Measurements from ENCODE around the gene HTT.

The HTT gene

GRCh38 chr4:3253808-3254207 is 179.3 kb downstream of the HTT start:
- no peak for DNase-seq

DNA sequence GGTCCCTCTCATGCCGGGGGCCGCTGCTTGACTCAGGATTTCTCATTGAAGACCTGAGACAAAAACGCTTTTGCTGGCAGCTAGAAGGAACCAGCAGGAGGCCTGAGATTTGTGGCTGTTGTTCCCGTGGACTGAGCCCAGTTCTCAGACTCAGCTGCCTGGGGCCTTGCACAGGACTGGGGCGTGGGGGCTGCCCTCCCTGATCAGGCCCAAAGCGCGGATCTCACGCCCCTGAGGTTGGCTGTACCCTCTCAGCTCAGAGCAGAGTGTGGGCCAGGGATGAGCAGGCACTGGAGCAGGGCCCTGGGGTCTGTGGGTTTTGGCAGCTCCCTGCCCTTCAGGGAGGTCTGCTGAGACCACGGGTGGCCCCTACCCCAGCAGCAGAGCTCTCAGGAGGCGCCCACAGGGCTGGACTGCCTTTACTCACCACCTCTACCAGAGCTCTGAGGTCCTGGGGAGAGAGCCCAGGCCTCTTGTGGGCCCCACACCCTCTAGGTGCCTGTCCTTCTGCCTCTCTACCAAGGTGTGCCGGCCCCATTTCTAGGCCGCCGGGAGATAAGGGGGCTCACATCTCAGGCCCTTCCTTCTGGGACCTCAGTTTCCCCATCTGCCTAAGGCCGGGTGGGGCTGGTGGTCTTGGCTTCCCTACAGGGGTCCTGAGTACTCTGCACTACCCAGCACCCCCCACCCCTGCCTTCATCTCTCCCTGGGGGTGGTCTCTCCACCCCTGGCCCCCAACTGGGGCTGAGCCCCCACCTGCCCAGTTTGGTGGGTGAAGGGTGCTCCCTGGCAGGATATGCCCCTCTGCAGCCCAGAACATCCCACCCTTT is 180.0 kb downstream of the HTT start:
- DNase-seq, result no peak

- DNase-seq, result no peak
Measured at GRCh38 chr4:3255611-3256186, 181.2 kb downstream of the HTT start.

DNA sequence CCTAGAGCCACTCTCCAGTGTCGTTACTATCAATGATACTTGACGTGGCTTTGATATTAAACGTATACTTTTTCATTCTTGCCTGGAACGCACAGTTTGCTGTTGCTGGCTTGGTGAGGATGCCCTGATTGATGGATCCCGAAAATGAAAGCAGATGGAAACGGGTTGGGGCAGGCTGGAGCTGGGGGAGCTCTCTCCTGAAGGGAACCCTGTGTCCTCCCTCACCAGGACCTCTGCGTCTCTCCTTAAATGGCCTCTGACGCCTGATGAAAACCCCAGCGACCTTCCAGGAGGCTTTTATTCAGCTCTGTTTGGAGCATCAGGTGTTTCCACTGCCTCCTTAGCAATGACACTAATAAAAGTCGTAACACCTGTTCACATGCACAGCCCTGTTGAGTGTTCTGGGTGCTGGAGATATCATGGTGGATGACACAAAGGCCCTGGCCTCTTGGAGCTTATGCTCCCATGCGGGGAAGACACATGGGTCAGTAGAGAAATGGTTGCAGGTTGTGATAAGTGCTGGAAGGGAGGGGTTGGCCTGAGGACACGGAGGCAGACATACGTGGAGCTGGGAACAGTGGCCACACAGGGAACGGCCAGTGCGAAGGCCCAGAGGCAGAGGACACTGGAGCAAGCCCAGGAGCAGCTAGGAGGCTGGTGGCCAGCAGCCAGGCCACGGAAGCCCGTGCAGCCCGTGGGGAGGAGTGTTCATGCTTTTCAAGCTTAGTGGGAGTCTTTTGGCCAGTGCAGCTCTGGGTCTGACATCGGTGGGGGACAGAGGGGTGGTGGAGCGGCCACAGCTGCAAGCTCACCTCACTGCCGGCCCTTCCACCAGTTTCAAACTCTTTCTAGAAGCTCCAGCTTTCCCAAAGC is 182.0 kb downstream of the HTT start:
- no peak for DNase-seq

- DNase-seq, result no peak
Measured at GRCh38 chr4:3257103-3257555, 182.6 kb downstream of the HTT start.

- DNase-seq, result no peak
Measured at GRCh38 chr4:3257556-3258482, 183.3 kb downstream of the HTT start.

DNA sequence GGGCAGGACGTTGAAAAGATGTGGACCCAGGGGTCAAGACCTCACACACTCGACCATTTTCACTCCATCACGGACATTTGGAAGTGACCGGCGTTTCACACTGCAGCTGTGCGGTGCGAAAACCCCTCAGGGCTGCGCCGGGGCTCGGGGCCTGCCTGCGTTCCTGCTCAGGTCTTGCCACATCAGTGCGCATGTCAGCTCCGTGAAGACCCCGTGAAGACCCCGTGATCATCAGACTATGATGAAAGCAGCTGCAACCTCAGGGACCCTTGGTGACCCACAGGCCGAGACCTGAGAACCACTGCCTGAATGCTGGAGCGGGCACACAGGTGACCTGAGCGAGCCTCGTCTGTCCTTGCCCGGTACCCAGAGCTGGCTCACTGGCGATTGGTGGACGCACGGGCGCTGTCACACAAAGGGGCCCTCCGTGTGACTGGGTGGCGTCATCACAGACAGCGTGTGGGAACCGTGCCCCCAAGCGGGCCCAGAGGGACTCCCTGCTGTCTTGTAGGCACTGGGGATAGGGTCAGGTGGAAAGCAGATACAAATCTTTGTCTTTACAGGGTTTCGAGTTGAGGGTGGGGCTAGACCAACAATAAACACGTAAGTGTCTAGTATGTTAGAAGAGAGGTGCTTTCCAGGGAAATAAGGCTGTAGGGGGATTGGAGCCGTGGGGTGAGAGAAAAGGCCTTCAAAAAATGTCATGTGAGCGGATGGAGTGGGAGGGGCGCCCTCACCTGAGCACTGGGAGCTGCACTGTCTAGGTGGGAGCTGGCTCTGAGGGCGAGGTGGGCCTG is 187.1 kb downstream of the HTT start:
- no peak for DNase-seq

- no peak for DNase-seq
Measured at GRCh38 chr4:3262208-3263052, 187.9 kb downstream of the HTT start.

- DNase-seq, result no peak
Measured at GRCh38 chr4:3263053-3263875, 188.8 kb downstream of the HTT start.

DNA sequence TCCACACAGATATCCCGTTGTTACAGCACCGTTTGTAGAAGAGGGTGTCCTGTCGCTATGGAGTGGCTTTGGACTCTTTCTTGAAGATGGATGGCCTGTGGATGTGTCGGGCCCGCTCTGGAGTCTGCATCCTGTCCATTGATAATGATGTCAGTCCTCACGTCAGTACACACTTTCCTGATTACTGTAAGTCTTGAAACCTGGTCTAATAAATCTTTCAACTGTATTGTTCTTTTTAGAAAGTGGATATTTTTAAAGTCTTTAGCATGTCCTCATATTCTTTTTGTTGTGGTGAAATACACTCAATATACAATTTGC is 189.4 kb downstream of the HTT start:
- no peak for DNase-seq

GRCh38 chr4:3266076-3266475 is 191.6 kb downstream of the HTT start:
- no peak for DNase-seq

- no peak for DNase-seq
Measured at GRCh38 chr4:3267576-3268394, 193.3 kb downstream of the HTT start.

DNA sequence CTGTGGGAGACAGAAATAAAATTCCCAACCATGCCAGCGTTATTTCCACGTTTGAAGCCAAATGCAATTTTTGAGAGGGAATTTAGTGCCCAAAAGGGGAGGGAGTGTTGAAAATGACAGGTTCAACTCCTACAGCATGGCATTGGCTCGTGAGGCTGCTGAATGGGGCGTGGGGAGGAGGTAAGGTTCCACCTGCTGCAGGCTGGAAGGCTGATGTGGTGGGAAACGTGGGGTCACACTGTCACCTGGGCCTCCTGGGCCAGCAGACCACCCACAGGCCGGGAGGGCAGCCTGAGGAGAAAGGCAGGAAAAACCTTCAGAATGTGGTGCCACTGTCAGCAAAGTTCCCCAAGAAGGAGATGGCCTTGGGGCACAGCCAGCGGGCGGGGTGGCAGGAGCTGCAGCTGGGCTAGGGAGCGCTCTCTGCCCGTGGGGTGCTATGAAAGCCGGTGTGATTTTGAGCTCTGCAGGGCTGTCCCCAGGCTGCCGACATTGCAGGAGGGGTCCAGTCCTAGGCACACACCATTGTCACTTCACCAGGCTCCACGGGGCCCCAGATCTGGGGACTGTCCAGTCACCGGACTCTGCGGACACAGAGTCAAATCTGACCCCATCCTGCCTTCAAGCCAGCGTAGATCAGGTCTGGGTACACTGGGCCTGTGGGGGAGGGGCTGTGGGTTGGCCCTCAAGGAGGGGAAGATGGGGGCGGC is 194.1 kb downstream of the HTT start:
- no peak for DNase-seq

DNA sequence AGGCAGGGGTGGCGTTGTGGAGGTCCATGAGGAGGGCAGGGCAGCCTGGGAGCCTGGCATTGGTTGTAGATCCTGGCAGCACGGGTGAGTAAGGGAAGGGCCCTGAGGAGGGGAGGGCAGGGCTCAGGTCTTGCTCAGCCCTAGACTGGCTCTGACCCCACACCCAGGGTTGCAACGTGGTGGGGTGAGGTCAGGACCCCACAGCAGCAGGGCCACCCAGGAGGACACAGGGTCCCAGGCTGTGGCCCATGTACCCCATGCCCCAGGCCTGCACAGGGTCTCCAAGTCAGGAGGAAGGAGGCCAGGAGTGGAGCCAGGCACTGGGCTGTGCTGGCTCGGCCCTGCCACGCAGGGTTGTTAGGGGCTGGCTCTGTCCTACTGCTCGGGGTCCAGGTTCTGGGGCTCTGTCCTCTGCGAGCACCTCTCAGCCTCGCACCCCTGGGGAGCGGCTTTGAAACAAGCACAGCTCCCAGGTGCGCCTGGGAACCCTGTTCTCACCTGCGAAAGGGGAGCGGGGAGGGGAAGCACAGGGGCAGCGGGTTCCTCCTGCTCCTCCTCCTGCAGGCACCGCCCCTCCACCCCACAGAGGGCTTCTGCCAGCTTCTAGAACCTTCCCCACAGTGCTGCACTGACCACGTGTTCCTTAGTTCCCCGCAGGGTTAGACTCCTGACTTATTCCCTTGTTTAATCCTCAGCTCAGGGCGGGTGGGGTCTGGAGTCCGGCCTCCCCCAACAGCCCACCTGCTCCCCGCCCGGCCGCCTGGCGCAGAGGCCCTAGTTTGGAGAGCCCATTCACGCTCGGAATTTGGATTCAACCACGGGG is 194.8 kb downstream of the HTT start:
- DNase-seq, result no peak

GRCh38 chr4:3269991-3270611 is 195.6 kb downstream of the HTT start:
- DNase-seq, result no peak

GRCh38 chr4:3271131-3271530 is 196.7 kb downstream of the HTT start:
- no peak for DNase-seq

GRCh38 chr4:3276986-3277385 is 202.5 kb downstream of the HTT start:
- DNase-seq, result no peak

All from inflammatory macrophage treated with lipopolysaccharide for 4 hours (primary cell).